ENCODE results near the gene TRIM3.
A peak's percentile ranks its signal among the peaks of the same experiment; 100 is the strongest.
"Not testable (repeated sequence)": the region's sequence is repeated elsewhere in the genome, so short reads cannot be mapped to it uniquely, and the experiment has no call there.

Gene TRIM3

GRCh38 chr11:6473451-6474412 lies at the start of gene TRIM3:
Gene TRIM3 (minus strand): TSS chr11:6473941. CDS start chr11:6465695, 8,246 bp downstream.
- peak; percentile 69 for DNase-seq (ENCODE audit: low read depth)

GRCh38 chr11:6523253-6523652 lies 49.5 kb upstream of the TRIM3 start:
- no peak for DNase-seq (ENCODE audit: low read depth)

DNA sequence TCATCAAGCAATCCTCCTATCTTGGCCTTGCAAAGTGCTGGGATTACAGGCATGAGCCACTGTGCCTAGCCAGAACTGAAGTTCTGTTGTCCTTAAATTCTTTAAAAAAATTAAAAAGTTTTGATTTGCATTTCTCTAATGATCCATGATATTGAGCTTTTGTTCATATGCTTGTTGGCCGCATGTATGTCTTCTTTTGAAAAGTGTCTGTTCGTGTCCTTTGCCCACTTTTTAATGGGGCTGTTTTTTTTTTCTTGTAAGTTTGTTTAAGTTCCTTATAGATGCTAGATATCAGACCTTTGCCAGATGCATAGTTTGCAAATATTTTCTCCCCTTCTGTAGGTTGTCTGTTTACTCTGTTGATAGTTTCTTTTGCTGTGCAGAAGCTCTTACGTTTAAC lies 48.2 kb upstream of the TRIM3 start:
- DNase-seq (ENCODE audit: low read depth) = not testable (repeated sequence)

DNA sequence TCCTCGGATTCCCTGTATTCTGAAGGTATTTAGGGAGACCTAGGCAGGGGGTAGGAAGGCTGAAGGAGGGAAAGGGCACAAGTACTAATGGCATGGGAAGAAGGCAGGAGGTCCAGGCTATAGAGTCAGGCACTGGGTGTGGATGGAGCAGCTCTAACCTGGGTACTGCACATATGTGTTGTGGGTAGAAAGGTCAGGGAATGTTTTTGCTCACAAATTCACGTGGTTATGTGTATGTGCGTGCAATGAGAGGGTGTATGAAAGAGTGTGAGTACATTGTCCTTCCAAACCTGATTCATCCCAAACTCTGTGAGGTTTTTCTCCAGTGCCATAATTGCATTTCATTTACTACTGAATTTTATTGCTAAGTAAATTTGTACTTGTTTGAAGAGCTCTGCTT lies 46.5 kb upstream of the TRIM3 start:
- DNase-seq (ENCODE audit: low read depth) = no peak

DNA sequence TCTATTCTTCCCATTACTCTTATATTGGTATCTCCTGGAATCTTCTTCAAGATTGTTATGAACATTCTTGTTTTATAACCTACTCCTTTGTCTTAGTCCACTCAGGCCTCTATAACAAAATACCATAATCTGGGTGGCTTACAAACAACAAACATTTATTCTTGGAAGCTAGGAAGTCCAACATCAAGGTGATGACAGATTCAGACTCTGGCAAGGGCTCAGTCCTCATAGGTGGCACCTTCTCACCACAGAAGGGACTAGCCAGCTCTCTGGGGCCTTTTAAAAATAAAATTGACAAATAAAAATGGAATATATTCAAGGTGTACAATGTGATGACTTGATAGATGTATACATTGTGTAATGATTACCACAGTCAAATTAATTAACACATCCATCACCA lies 43.1 kb upstream of the TRIM3 start:
- no peak for DNase-seq (ENCODE audit: low read depth)

DNA sequence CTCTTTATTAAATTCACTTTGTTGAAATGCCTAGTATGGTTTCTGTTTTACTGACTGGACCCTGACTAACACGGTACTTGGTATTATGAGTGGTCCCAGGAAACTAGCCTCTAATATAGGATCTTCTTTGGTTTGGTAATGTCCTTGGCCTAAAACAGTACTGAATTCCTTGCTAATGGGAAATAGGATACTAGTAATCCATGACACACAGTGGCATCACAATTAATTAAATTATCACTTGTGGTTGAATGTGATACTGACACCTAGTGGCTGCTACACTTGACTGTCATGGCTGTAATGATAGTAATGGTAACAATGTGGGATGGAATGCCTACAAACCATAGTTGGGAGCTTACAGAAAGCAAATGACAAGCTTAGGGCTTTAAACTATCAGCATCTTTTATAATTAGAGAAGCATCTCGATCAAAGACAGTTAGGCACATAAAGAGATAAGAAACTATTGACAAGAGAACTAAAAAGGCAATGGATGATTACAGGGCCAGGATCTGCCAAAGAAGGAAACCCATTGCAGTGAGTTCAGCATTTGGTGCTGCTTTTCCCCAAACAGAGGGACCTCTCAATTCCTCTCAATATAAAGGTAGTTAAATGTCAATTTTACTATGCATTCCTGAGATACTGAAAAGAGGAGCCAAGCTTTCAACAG lies 32.0 kb upstream of the TRIM3 start:
- no peak for DNase-seq (ENCODE audit: low read depth)

- no peak for DNase-seq (ENCODE audit: low read depth)
These were observed 30.4 kb upstream of the TRIM3 start for GRCh38 chr11:6504166-6504565.

GRCh38 chr11:6502382-6502781 lies 28.6 kb upstream of the TRIM3 start:
- no peak for DNase-seq (ENCODE audit: low read depth)

DNA sequence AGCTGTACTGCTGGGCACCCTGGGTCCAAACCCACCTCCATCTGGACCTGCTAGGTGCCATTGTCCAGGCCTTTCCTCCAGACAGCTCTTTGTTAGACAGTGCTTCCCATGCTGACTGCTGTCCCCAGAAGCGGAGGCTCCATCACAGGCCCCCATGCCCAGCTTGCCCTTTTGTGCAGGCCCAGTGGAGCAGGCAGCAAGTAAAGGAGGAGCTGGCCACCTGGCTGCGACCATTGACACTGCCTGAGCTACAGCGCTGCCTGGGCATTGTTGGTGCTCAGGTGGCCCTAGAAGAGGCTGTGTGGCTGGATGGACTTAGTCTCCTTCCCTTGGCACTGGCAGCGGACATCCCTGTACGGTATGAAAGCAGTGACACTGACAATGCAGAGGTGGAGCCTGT lies 24.8 kb upstream of the TRIM3 start:
- DNase-seq (ENCODE audit: low read depth) = no peak

DNA sequence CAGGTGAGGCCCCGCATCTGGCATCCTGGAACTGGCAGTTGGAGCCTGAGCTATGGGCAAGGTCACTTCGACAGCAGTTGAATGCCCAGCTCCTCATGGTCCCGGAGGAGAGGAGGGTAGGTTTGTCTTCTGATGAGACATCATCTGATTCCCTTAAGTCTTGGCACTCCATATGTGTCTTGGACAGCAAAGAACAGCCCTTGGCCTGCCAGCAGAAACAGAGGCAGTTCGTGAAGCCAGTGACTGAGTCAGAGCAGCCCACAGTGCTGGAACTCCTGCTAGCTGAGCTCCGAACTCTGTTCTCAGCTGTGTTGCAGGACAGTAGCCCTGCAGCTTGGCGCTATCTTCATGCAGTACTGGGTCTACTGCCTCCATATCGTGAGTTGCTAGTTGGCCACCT lies 24.4 kb upstream of the TRIM3 start:
- DNase-seq (ENCODE audit: low read depth) = no peak

DNA sequence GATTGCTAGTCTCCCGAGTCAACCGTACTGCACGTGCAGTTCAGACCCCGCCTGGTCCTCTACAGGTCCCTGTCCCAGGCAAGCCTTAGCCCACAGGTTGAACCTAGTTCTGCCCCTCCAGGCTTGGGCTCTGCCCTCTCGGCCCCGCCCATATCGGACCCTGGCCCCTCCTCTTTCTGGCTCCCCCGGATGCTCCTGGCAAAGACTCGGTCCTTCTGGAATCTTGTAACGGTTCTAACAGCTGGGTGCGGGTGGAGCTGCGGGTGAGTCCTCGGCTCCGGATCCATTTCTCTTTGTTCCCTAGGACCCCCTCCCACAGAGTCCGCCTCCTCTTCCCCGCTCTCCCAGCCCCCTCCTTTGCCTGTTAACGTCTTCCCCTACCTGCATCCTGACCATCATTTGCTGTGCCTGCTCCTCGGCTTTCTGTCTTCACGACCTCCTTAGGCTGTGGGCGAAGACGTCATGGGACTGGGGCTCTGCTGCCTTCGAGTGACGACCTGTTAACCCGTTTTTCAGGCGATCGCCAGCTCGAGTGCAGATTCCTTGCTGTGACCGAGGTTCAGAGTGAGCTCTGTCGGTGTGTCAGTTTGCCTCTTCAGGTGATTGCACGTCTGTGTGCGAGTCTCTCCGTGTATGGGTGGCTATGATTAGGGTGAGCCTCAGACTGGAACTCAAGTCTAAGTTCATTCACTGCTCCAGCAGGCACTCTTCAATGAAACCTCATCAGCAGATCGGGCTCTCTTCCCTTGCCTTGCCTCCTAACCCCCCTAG lies 23.5 kb upstream of the TRIM3 start, which contains the start of gene DNHD1:
Gene DNHD1 (plus strand): TSS at position 212 of the 771 bp plus-strand sequence. CDS start 936 bp downstream, outside the sequence.
- DNase-seq (ENCODE audit: low read depth) = no peak

DNA sequence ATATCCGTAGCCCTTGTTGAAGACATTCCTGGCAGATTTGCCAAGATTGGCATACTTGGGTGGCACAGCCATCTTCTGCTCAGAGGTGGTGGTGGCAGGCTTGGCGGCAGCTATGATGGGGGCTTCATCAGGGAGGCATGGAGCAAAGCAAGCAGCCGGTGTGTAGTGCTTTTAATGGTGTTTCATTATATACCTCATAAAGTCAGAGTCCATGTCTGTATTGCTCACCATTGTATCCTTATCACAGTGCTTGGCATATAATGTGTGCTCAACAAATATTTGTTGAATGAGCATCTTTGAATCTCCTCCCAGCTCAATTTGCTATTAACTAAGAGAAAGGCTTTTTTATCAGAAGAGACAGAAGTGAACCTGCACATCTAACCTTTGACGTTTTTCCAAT lies 15.6 kb upstream of the TRIM3 start:
- no peak for DNase-seq (ENCODE audit: low read depth)

DNA sequence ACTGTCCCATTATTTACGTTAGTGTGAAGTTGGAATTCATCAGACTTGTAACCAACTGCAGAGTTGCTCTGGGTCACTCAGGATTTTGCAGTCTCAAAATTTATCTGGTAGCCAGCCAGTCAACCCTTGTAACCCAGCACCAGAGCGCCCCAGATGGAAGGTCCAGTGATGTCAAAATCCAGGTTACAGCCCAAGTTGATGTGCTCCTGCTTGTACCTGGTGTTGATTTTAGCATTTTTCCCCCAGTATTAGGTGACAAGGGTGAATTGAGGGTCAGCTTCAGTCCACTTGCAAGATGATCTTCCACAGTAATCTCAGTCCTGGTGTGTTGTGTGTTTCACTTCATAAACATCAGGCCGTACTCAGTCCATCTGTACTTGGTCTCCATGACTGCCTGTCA lies 15.1 kb upstream of the TRIM3 start:
- no peak for DNase-seq (ENCODE audit: low read depth)

GRCh38 chr11:6488342-6488741 lies 14.6 kb upstream of the TRIM3 start:
- DNase-seq (ENCODE audit: low read depth) = no peak

DNA sequence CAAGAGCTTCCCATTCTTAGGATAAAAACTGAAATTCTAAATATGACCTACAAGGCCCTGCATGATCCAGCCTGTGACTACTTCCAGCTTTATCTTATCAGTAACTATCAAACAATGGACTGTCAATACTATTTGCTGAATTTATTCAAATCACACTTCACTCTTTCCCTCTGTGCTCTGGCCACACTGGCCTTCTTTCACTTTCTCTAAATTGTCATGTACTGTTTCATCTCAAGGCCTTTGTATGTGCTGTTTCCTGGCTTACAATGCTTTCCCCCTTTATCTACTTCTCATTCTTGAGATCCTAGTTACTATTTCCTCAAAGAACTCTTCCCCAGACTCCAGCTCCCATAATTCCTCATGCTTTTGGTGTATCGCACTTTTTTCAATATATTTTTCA lies 13.2 kb upstream of the TRIM3 start:
- DNase-seq (ENCODE audit: low read depth) = no peak

DNA sequence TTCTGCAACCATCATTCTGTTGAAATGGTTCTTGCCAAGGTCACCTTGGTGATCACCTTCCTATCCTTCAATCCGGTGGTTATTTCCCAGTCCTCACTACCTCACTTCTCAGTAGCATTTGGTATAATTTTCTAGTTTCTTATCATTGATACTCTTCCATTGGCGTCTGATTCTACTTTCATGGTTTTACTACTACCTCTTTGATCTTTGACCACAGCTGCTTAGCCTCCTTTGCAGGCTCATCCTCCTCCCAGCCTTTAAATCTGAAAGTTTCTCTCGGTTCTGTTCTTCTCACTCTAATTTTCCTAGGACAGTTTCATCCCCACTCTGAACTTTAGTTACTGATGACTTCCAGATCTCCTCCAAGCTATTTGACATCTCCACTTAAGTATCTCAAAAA lies 12.5 kb upstream of the TRIM3 start:
- DNase-seq (ENCODE audit: low read depth) = no peak

DNA sequence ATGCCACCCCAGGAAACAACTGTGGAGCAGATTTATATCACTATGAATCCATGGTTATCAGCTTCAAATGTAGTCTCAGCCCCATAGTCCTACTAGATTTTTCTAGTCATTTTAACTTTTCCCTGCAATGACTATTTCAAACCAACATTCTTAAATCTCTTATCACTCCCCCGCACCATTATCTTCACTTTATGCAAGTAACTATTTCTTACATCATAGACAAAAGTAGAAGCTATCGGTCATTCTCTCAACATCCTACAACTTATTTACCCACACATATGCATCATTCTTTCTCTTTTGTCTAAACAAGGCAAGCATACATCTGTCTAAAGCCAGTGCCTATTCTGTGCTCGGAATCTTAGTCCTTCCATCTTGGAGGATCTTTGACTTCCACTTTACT lies 11.9 kb upstream of the TRIM3 start:
- no peak for DNase-seq (ENCODE audit: low read depth)

DNA sequence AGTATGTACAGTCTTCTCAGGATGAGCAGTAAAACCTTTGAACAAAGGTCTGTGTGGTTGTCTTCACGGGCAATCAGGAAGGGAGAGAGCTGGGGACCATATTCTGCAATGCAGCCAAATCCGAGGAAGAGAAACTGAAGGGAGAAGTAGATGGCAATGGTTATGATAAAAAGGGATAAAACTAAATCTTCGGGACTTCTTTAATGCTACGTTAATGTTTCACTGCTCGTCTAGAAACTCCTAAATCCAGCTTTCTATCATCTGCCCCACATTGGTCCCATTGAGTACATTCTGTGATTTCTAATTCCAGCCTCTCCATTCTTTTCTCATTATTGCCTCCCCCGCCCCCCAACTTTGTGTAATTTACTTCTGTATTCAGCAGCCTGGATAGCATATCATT lies 9.3 kb upstream of the TRIM3 start:
- DNase-seq (ENCODE audit: low read depth) = no peak

DNA sequence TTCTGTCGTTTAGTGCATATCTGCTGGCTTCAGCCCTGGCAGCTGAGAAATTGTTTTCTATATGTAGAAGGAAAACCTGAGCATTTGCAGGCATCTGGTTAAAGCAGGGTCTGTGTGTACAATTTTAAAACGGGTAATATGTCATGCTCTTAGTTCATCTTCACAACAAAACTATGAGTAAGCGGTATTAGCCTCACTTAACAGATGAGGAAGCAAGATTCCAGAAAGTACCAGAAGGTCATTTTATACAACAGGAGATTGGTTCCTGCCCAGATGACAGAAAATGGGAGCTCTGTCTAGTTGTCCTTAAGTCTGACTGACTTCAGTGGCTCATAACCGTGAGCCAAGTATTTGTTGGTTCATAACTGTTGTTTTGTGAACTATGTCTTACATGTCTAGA lies 8.7 kb upstream of the TRIM3 start:
- no peak for DNase-seq (ENCODE audit: low read depth)

- no peak for DNase-seq (ENCODE audit: low read depth)
These were observed 8.2 kb upstream of the TRIM3 start for GRCh38 chr11:6481924-6482275.

DNA sequence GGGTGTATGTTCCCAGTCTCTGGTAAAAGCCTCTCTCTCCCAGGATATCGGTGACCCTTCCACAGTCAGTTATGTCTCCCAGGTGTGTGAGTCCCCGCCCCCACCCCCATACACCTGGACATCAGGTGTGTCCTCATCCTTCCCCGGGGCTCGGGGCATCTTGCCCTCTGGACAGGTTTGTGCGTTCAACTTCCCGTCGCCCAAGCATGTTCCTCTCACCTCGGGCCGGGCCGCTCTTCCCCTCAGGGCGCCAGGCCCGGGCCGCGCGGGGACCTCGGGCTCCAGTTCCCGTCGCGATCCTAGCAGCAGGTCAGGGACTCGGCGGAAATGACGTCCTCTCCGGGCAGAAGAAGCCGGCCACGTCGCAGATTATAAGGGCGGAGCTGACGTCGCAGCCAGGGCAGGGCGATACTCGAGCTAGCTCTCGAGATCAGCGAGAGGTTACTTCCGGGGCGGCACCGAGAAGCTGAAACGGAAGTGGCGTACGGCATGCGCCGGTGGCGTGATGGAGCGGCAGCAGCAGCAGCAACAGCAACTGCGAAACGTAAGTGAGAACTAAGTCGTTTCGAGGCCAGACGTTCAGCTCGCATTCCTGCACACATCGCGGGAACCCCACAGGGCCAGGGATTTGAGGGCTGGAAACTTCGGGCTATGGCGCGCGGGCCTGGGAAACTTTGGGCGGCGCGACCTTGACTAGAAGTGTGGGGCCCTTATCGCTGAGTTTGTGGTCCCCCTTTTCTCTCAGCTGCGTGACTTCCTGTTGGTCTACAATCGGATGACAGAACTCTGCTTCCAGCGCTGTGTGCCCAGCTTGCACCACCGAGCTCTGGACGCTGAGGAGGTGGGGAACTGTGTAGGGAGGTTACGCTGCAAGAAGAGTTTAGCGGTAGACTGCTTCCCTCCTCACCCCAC lies 7.5 kb upstream of the TRIM3 start, which contains the start of the genes ARFIP2 and TIMM10B:
Gene ARFIP2 (minus strand): TSS at position 320 of the 912 bp plus-strand sequence. CDS start 910 bp downstream, outside the sequence.
Gene TIMM10B (plus strand): TSS at position 490 of the 912 bp plus-strand sequence. CDS start 16 bp downstream, at position 506.
- peak; percentile 93 for DNase-seq (ENCODE audit: low read depth)
